ENCODE results near the gene ATP8B4. TPM values are rescaled to one million over a fixed set of nuclear protein-coding genes. Genes with fewer than 3 reads are reported as not detected.

The ATP8B4 gene
- total RNA-seq, 2 experiments from 2014 or later = 3.4 to 3.5 TPM

DNA sequence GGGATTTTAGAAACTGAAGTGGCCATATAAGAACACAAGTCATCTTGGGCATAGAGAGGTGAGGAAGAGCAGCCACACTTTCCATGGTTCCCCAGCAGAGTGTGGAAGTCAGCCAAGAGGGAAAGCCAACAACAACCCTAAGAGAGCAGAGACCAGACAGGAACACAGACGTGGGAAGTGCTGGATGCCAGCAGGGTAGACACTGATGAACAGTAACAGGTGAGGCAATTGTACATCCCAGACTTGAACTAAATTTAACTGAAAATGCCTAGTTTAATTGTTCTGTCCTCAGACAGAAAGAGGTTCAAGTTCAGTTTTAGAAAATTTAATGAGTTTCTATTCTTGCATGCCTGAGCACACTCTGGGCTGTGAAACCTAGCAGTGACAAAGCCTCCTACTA is 212.1 kb downstream of the ATP8B4 start:
- peaks cover 11% of the 10 kb centered on the region for H3K9me3 Mint-ChIP-seq
- H3K27ac Mint-ChIP-seq = no peak overlapping the region
- no peaks in the 10 kb centered on the region for H3K4me1 Mint-ChIP-seq
- H3K27me3 Mint-ChIP-seq = peaks cover 14% of the 10 kb centered on the region
- no peak for DNase-seq
- H3K36me3 Mint-ChIP-seq = peaks cover 2% of the 10 kb centered on the region
- no peak overlapping the region for H3K4me3 Mint-ChIP-seq

DNA sequence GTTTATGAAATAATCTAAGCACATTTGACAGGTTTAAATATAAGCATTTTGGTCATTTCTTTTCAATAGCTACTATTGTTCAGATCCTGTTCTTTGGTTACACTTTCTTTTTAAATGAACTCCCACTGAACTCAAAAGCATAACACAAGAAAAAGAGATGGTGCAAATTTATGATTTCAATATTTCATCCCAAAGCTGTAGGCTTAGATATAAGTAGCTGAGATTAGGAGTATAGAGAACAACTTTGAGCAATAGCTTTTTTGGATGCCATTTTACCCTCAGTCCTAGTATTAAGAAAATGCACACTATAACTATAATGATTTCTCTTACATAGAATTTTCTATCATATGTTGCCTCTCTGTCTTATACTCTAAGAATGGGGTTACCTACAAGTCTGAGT is 213.8 kb downstream of the ATP8B4 start:
- Mint-ChIP-seq H3K36me3 (peaks cover 2% of the 10 kb centered on the region), H3K27me3 (peaks cover 14% of the 10 kb centered on the region), H3K4me3 (no peak overlapping the region), H3K9me3 (peaks cover 3% of the 10 kb centered on the region), H3K4me1 (no peaks in the 10 kb centered on the region), H3K27ac (no peak overlapping the region)
- DNase-seq = no peak

DNA sequence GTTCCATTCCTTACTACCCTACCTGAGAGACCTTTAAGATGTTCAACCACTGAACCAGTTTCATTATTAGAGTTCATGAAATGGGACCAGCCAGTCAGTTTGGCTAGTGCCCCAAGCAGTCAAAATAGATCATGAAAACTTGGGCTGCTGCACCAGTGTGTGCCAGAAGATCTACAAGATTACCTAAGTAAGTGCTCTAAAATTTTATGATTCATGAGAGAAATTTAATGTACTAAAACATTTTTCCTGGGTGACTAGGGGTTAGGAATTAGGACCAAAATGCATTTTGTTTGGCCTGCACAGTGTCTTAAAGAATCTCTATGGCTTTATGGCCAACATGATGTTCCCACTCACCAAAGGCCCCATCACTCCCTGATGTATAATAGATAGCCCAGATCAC is 214.7 kb downstream of the ATP8B4 start:
- H3K4me3 Mint-ChIP-seq = no peak overlapping the region
- no peaks in the 10 kb centered on the region for H3K4me1 Mint-ChIP-seq
- H3K9me3 Mint-ChIP-seq = no peaks in the 10 kb centered on the region
- no peak for DNase-seq
- H3K36me3 Mint-ChIP-seq = no peaks in the 10 kb centered on the region
- no peak overlapping the region for H3K27ac Mint-ChIP-seq
- peaks cover 14% of the 10 kb centered on the region for H3K27me3 Mint-ChIP-seq

DNA sequence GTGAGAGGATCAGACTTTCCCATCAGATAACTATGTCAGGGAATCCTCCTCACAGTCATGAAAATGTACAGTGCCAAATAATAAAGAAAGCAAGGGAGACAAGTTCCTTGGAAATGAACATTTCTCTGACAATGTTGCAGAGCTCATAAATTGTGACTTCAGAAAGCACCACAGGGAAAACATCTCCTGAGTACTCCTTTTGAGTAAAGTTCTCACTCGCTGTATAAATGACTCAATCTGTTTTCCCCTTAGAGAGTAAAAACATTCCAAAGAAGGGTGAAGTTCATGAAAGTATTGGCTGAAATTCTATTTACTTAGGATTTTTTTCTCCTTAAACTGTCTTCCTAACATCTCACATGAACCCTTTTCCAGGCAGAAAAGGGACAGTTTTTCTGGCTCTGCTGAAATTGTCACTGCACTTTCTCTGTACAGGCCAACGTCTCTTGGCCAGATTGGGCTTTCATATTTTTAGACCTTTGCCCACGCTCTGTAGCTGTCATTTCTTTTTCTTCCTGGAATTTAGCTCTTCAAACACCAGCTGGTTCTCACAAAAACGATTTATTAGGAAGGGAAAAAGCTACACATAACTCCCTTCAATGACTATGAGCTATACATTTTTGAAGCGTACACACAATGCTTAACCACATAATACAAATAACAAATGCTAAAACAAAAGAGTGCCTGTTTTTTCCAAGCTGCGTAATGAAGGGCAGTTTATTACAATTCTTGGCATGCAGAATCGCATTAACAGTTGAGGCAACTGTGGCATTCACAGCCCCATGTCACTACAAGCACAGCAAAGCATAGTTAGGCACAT is 216.1 kb downstream of the ATP8B4 start:
- H3K36me3 Mint-ChIP-seq = no peaks in the 10 kb centered on the region
- no peak overlapping the region for H3K27ac Mint-ChIP-seq
- no peaks in the 10 kb centered on the region for H3K9me3 Mint-ChIP-seq
- H3K4me1 Mint-ChIP-seq = no peaks in the 10 kb centered on the region
- no peak overlapping the region for H3K4me3 Mint-ChIP-seq
- DNase-seq = no peak
- peaks cover 5% of the 10 kb centered on the region for H3K27me3 Mint-ChIP-seq

DNA sequence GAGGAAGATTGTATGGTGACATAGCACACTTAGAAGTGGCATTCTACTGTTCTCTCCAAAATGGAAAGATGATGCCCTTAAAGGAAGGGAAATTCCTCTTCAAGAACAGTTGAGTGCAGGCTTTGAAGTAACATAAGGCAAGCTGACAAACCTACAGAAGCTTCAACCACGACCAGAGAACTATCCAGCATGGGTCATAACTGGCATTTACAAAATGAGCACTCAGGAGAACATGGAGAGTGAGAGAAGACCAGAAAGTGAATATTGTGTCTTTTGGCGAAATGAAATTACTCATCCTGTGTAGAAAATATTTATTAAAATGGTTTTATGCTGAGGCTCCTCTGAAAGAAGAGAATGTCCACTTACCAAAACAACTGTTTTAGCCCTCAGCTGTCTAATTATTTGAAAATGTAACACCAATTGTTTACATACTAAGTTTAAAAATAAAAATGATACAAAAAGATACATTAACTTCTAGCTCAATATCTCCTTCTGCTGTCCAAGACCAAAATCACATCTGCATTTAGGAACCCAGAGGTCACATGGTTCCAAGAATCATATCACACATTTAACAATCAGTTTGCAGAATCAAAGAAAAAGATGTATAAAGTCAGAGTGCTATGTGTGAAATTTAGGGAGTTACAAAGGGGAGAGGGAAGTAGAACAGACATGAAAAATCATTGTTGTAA is 216.9 kb downstream of the ATP8B4 start:
- H3K36me3 Mint-ChIP-seq = no peaks in the 10 kb centered on the region
- no peaks in the 10 kb centered on the region for H3K4me1 Mint-ChIP-seq
- DNase-seq = no peak
- H3K4me3 Mint-ChIP-seq = no peak overlapping the region
- H3K27me3 Mint-ChIP-seq = peaks cover 4% of the 10 kb centered on the region
- no peak overlapping the region for H3K27ac Mint-ChIP-seq
- no peaks in the 10 kb centered on the region for H3K9me3 Mint-ChIP-seq

DNA sequence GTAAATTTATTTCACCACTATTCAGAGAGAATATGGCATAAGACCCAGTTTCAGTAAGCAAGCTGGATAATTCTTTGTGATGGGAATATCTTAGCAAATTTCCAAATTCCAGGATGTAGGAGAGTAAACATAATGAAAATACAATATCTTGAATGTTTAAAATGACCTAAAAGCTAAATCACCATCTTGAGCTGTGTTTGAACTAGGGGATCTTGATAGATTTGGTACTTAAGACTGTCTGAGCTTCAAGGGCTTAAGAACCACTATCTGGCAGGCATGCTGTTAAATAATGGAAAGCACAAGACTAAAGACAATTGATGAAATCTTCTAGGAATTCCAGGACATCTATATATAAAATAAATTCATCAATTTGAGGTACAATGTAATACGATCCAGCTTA is 217.7 kb downstream of the ATP8B4 start:
- H3K4me1 Mint-ChIP-seq = no peaks in the 10 kb centered on the region
- no peak overlapping the region for H3K27ac Mint-ChIP-seq
- no peaks in the 10 kb centered on the region for H3K9me3 Mint-ChIP-seq
- peaks cover 4% of the 10 kb centered on the region for H3K27me3 Mint-ChIP-seq
- H3K4me3 Mint-ChIP-seq = no peak overlapping the region
- H3K36me3 Mint-ChIP-seq = no peaks in the 10 kb centered on the region
- no peak for DNase-seq

DNA sequence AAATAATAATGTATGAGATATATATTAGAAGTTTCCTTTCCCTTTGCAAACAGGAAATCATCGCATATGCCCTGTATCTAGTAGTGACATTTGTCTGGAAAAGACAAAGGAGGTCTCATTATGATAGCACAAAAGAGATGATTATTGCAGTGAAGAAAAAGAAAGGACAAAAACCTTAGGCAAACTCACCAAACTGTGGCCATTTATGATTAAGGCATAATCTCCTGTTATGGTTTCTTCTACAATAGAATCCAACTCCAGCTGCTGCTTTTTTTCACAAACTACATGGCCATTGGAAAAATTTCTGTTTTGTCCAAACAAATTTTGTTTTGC is 218.2 kb downstream of the ATP8B4 start:
- Mint-ChIP-seq H3K27ac (no peak overlapping the region), H3K36me3 (no peaks in the 10 kb centered on the region), H3K4me1 (no peaks in the 10 kb centered on the region), H3K4me3 (no peak overlapping the region), H3K9me3 (no peaks in the 10 kb centered on the region), H3K27me3 (peaks cover 4% of the 10 kb centered on the region)
- no peak for DNase-seq

DNA sequence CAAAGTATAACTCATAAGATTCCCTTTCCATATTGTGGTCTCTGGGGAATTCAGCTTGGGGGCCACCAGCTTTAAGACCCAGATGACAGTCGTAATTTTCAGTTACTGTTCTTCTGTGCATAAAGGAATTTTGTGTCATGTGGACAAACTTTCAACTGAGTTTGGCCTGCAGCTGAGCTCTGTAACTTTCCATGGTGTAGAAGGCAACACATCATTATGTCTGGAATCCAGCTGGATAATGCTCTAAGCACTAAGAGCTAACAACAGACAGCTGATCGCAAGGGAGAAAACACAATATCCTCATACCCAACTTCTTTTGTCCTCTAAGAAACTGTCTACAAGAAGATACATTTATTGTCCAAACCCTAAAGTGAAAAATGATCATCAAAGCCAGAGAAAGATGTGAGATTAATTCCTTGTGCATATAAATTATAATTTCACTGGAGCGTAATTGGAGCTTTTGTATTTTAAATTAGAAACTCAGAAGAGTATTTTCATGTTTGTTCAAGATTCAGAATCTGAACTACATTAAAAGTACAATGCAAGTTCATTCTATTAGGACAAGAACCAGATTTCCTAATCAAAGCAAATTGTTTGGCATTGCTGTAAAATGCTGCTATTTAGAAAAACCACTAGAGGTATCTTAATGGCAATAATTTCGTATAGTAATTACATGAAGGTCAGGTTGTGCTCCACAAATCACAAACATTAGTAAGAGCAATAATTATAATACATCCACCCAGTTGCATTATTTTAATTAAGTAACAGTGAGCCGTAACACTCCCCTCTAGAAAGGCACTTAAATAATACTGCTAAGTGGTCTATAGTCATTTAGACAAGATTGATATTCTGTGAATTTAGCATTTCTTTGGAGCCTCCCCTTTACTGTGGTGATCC is 218.8 kb downstream of the ATP8B4 start:
- H3K4me1 Mint-ChIP-seq = no peaks in the 10 kb centered on the region
- no peaks in the 10 kb centered on the region for H3K9me3 Mint-ChIP-seq
- H3K27me3 Mint-ChIP-seq = peaks cover 4% of the 10 kb centered on the region
- no peak overlapping the region for H3K27ac Mint-ChIP-seq
- no peaks in the 10 kb centered on the region for H3K36me3 Mint-ChIP-seq
- H3K4me3 Mint-ChIP-seq = no peak overlapping the region
- no peak for DNase-seq

DNA sequence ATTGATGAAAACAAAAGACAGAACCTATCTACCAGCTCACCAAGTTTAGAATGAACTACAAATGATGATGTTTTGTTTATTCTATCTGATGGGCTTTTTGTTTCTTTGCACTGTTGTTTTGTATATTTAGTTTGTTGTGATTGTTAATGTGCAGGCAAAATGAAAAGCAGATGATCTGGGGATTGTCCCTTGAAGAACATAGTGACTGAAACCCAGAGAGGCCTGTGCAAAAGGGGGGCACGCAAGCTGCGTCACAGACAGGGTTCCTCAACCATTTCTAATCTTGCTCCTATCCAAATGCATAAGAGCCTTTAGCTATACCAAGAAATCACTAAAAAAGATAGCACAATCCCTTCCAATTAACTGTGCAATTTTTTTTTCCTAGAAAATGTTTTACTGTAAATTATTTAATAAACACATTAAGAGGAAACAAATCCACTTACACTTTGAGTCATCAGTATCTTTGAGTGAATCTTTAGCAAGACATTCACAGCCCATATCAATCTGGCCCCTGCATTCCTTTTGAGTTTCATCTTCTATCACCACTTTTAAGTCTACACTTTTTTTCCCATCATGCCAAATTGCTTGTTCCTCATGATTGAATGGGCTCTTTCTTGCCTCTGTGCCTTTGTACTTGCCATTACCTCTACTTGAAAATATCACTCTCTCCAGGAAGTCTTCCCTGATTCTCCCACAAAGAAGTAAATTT is 220.3 kb downstream of the ATP8B4 start:
- no peaks in the 10 kb centered on the region for H3K27me3 Mint-ChIP-seq
- no peaks in the 10 kb centered on the region for H3K9me3 Mint-ChIP-seq
- no peaks in the 10 kb centered on the region for H3K36me3 Mint-ChIP-seq
- no peak overlapping the region for H3K27ac Mint-ChIP-seq
- DNase-seq = no peak
- H3K4me3 Mint-ChIP-seq = no peak overlapping the region
- no peaks in the 10 kb centered on the region for H3K4me1 Mint-ChIP-seq

DNA sequence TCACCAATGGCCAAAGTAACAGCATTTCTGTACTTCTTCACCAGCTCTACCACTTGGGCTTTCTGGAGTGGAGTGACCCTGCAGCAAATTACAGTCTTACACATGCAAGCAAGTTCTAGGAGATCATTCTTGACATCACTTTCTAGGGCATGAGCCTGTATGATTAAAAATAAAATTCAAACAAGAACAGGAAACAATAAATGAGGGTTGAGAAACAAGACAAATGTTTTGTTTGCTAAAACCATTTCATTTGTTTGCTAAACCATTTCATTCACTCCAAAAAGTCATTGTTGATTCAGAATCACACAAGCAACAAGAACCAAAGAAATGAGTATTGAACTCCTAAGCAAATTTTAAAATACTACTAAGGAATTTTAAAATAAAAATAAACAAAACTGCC is 220.9 kb downstream of the ATP8B4 start:
- Mint-ChIP-seq H3K27me3 (no peaks in the 10 kb centered on the region), H3K36me3 (no peaks in the 10 kb centered on the region), H3K4me3 (no peak overlapping the region), H3K9me3 (no peaks in the 10 kb centered on the region), H3K4me1 (no peaks in the 10 kb centered on the region), H3K27ac (no peak overlapping the region)
- no peak for DNase-seq

DNA sequence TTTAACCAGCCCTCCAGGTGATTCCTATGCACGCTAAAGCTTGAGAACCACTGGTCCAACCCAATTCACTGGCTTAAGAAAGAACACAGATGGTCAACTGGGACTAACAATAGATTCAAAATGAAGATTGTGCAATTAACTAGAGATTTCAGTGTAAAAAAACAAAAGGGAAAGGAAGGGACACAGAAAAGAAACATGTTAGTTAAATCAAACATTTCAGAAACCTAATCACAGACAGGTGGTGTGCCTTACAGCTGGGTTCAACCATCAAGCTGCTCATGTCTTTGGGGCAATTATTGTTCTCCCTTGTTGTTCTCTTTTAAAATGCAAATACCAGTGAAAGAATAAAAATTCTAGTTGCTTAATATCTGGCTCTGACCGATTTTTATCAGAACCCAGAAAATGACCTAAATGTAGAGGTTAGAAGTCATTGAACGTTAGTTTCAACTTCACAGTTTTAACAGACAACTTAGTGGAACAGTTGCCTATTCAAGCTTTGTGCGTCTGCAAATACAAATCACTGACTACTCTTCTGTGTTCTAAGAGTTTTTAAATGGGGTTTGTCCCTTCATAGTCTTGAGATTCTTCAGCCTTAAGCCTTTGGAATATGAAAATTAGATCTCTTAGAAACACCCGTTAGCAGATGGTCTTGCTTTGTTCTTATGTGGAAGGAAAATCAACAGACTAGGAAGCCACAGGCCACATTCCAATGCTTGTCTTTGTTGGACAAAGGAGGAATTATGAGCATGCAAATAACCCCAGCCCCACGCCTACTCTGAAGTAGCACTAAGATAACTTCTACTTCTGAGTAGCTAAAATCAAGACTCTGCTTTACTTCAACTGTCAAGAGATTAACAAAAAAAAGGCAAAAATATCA is 223.4 kb downstream of the ATP8B4 start:
- no peak overlapping the region for H3K4me3 Mint-ChIP-seq
- DNase-seq = no peak
- H3K27me3 Mint-ChIP-seq = no peaks in the 10 kb centered on the region
- no peaks in the 10 kb centered on the region for H3K9me3 Mint-ChIP-seq
- no peaks in the 10 kb centered on the region for H3K4me1 Mint-ChIP-seq
- no peak overlapping the region for H3K27ac Mint-ChIP-seq
- no peaks in the 10 kb centered on the region for H3K36me3 Mint-ChIP-seq

DNA sequence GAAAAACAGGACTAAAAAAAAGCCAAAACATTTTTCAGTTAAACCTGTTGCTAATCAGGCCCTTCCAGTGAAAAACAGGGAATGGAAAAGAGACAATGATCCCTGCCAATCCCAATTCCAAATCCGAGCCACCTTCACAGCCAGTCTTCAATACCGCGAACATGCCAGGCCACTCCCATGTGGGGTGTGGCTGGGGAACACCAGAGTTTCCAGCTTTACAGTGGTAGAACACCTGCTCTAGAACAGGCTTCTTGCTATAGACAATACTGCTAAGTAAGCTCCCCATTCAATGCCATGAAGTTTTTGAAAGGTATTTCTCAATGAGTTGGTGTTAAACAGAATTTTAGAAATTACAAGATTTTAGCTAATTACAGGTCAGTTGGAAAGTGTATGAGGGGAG is 228.3 kb downstream of the ATP8B4 start:
- Mint-ChIP-seq H3K4me1 (no peaks in the 10 kb centered on the region), H3K27me3 (no peaks in the 10 kb centered on the region)

DNA sequence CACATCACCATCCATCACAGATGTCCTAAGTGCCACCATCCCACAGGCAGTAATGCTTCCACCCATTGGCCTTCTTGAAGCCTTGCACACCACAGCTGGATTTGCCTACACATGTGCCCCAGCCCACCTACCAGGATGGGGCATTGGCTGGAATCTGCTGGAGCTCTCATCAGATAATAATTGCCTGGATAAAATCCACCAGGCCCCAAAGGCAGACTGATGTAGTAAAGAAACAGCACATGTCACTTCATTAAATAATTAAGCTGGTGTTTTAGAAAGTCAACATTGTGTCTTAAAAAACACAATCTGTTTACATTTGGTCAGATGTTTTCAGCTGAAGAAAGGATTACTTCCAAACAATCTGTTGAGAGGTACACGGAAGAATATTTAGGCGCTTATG is 229.5 kb downstream of the ATP8B4 start:
- Mint-ChIP-seq H3K36me3 (no peaks in the 10 kb centered on the region), H3K9me3 (no peaks in the 10 kb centered on the region), H3K4me3 (no peak overlapping the region), H3K27me3 (no peaks in the 10 kb centered on the region), H3K27ac (no peak overlapping the region), H3K4me1 (no peaks in the 10 kb centered on the region)
- DNase-seq = no peak

More for the DNA sequence above, 228.3 kb downstream of the ATP8B4 start:
- Mint-ChIP-seq H3K4me3 (no peak overlapping the region), H3K36me3 (no peaks in the 10 kb centered on the region), H3K27ac (no peak overlapping the region), H3K9me3 (no peaks in the 10 kb centered on the region)
- no peak for DNase-seq

DNA sequence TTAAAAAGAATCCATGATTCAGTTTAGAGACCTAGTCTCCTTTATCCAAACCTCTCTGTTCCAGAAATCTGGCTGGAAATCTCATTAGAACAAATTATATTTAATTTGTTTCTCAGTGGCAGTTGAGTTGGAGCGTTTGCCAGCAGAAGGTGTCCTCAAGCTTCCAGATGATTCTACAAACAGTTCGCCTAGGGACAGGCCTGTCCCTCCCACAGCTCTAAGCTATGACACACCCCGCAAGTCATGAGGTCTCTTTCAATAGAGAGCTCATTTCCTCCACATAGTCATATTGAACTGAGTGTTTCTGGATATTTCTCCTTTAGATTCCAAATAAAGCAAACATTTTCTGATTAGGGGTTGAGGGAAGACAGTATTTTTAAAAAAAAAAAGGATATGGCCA is 230.3 kb downstream of the ATP8B4 start:
- Mint-ChIP-seq H3K27me3 (no peaks in the 10 kb centered on the region), H3K4me1 (no peaks in the 10 kb centered on the region), H3K36me3 (no peaks in the 10 kb centered on the region), H3K27ac (no peak overlapping the region), H3K4me3 (no peak overlapping the region), H3K9me3 (no peaks in the 10 kb centered on the region)
- no peak for DNase-seq

Measured in activated naive CD8-positive, alpha-beta T cell treated with anti-CD3 and anti-CD28 coated beads for 36 hours (primary cell).